ENCODE measurements around the gene HIP1R.

The HIP1R gene

DNA sequence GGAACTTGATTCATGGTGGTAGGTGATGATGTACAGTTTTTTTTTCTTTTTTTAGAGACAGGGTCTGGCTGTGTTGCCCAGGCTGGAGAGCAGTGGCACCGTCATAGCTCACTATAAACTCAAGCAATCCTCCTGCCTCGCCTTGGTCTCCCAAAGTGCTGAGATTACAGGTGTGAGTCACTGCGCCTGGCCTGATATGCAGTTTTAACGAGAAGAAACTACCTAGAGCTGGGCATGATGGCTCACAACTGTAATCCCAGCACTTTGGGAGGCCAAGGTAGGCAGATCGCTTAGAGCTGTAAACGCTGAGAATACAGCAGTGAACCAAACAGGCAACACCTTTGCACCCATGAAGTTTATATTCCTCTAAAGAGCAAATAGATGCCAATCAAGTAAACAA is 73.7 kb downstream of the HIP1R start:
- TF ChIP-seq MAX (IDR thresholded peaks at IDR 0.05) = no peak
- no peak for TF ChIP-seq USF1 (IDR thresholded peaks at IDR 0.05)
- no peak for TF ChIP-seq CREB1 (IDR thresholded peaks at IDR 0.05; ENCODE audit: low read depth)
- TF ChIP-seq CEBPB (IDR thresholded peaks at IDR 0.05) = no peak
- TF ChIP-seq RAD21 (IDR thresholded peaks at IDR 0.05; ENCODE audit: low read depth) = no peak
- no peak for TF ChIP-seq EGR1 (IDR thresholded peaks at IDR 0.05)
- no peak for TF ChIP-seq TEAD4 (IDR thresholded peaks at IDR 0.05)
- no peak for TF ChIP-seq ZBTB7A (IDR thresholded peaks at IDR 0.05; ENCODE audit: low read depth)
- TF ChIP-seq EP300 (IDR thresholded peaks at IDR 0.05; ENCODE audit: borderline replicate concordance) = no peak
- no peak for TF ChIP-seq TCF12 (IDR thresholded peaks at IDR 0.05; ENCODE audit: low read depth)
- no peak for TF ChIP-seq YY1 (IDR thresholded peaks at IDR 0.05; ENCODE audit: low read depth)
- TF ChIP-seq REST (IDR thresholded peaks at IDR 0.05; ENCODE audit: low read depth) = no peak
- no peak for TF ChIP-seq NFIC (IDR thresholded peaks at IDR 0.05)
- TF ChIP-seq TAF1 (IDR thresholded peaks at IDR 0.05; ENCODE audit: low read depth) = no peak
- no peak for TF ChIP-seq FOXM1 (IDR thresholded peaks at IDR 0.05; ENCODE audit: borderline replicate concordance, low read depth)

GRCh38 chr12:122909442-122910288 is 74.4 kb downstream of the HIP1R start:
- TF ChIP-seq ZBTB7A (IDR thresholded peaks at IDR 0.05; ENCODE audit: low read depth) (no peak), TCF12 (IDR thresholded peaks at IDR 0.05; ENCODE audit: low read depth) (no peak), YY1 (IDR thresholded peaks at IDR 0.05; ENCODE audit: low read depth) (no peak), MAX (IDR thresholded peaks at IDR 0.05) (no peak), EGR1 (IDR thresholded peaks at IDR 0.05) (no peak)

All from Ishikawa (cell line).